Activated CD4-positive, alpha-beta T cell treated with anti-CD3 and anti-CD28 coated beads, Interleukin-2, Interleukin-6, amounts not matched to agents 100 ng/mL and 50 ng/mL, durations not matched to agents 16 hours and 8 hours (primary cell): Measurements from ENCODE around the gene ADH4.
A peak's percentile ranks its signal among the peaks of the same experiment; 100 is the strongest.
"Not testable (repeated sequence)": the region's sequence is repeated elsewhere in the genome, so short reads cannot be mapped to it uniquely, and the experiment has no call there.

Experiments
- DNase-seq: peaks from one replicate; pipeline ENCODE4 v3.0.0-alpha.2; 2020

The ADH4 gene

DNA sequence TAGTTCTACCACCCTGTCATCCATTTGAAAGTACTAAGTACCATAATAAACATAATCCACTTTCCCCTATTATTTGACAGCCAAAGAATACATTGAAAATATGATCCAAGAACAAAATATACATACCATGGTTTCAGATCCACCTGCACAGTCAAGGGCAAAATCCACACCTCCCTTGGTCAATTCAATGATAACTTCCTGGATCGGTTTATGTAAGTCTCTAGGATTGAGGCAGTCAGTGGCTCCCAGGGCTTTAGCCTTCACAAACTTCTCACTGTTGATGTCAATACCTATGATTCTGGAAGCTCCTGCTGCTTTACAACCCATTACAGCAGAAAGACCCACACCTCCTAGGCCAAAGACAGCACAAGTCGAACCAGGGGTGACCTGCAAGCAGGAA lies 12.7 kb downstream of the ADH4 start:
- no peak for DNase-seq

DNA sequence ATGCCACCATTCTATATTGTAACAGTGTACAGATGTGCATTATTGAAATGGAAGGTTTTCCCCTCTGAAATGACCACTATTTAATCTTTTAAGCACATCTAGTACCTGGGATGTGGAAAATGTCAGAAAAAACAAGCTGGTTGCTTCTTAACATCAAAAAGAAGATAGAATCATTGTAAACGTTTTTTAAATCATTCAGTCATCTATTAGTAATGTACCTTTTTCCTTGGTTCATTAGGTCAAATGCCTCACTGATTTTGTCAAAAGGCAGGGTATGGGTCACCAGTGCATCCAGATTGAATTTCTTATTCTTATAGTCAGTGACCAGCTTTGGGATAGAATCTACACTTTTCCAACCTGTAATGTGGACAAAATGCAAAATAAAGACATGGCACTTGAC lies 17.7 kb downstream of the ADH4 start:
- DNase-seq, result no peak

DNA sequence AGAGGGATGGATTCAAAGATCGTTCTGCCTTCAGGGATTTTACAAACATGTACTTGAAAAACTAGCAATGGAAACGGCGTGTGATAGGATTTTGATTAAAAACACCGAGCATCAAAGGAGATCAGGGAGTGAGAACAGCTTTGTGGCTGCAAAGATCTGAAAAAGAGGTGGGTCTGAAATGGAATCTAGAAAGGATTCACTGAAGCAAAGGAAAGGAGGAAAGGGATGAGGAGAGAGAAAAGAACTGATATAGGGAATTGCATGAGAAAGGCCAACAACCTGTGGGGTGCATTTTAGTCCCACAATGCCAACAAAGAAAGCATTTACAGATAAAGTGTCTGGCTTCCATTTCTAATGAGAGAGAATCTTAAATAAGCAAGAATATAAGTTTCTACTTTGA lies 23.1 kb downstream of the ADH4 start:
- no peak for DNase-seq

DNA sequence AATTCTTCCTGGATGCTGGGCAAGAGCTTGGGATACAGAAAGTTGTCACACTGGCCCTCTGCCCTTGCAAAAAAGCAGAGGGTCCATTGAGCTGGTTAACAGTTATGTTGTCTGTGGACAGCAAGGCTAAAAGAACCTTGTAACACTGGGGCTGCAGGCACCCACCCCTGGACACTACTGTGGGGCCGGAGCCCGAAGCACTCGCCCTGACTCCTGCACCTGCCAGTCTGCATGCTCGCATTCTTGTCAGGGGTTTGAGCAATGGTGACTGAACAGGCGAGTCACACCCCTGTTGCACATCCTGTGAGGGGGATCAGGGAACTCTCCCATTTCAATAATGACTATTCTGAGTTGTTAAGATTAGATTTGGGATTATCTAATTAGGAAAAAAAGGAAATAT lies 23.6 kb downstream of the ADH4 start:
- no peak for DNase-seq

DNA sequence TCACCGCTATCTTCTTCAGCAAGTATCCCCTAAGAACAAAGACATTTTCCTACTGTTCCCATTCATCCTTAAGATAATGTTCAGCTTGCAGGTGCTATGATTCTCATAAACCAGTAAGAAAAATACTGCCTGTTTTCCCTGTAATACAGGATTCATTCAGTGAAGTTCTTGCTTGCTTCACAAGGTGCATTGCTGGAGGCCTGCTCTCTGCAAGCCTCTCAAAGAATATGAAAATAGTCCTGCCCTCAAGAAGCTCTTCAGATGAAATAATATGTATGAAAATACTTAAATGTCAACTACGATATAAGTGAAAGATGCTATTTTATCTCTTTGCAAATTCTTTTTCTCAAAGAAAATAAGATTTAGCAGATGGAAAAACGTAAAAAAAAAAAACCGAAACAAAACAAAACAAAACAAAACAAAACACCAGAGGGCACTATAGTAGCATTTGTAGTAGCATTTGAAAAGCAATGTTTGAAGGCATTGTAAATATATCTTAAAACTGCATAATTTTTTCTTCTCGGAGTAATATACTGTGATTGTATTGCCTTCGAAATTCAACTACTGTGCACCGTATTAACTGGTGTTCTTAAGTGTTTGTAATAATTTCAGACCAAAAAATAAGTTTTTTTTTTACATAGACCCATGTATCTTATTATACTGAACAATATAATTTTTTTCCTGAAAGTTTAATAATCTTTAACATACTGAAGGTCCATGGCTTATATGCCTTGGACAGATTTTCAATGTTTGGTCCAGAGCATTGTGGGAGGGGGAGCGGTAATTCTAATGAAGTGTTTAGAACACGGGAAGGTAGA lies 26.0 kb downstream of the ADH4 start:
- peak; percentile 11 for DNase-seq

DNA sequence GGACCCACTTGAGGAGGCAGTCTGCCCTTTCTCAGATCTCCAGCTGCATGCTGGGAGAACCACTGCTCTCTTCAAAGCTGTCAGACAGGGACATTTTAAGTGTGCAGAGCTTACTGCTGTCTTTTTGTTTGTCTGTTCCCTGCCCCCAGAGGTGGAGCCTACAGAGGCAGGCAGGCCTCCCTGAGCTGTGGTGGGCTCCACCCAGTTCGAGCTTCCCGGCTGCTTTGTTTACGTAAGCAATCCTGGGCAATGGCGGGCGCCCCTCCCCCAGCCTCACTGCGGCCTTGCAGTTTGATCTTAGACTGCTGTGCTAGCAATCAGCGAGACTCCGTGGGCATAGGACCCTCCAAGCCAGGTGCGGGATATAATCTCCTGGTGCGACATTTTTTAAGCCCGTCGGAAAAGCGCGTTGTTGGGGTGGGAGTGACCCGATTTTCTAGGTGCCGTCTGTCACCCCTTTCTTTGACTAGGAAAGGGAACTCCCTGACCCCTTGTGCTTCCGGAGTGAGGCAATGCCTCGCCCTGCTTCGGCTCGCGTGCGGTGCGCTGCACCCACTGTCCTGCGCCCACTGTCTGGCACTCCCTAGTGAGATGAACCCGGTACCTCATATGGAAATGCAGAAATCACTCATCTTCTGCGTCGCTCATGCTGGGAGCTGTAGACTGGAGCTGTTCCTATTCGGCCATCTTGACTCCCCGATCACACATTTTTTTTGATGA lies 26.8 kb downstream of the ADH4 start:
- DNase-seq, result not testable (repeated sequence)

DNA sequence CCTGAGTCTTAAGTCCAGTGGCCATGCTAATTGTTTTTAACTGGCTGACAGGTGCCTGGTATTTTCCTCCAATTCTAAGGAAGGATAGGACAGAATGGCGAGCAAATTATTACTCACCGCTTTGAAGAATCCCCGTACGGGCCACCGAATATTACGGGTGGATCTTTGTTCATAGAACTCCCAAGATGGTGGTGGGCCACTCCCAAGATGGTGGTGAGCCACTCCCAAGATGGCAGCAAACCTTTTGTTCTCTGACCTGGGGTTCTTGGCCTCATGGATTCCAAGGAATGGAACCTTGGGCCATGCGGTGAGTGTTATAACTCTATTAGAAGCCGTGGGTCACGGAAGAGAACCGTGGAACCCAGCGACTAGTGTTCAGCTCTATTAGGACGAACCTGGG lies 34.8 kb downstream of the ADH4 start:
- not testable (repeated sequence) for DNase-seq

DNA sequence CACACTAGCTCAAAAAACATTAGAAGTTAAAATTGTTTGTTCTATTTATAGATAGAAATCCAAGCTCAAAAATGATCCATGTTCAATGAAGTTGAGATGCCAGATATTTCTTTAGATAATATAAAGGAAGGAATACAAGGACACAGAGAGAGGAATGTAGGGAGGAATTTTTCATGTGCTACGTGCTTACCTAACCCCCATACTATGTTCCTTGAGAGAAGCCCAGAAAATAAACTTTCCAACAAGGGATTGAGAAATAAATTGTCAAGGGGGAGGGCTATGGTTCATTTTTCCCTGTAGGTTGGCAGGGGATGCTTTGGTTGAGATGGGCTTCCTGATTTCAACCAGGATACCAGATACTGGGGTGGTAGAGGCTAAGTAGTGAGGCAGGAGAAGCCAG lies 39.9 kb downstream of the ADH4 start:
- DNase-seq, result no peak

DNA sequence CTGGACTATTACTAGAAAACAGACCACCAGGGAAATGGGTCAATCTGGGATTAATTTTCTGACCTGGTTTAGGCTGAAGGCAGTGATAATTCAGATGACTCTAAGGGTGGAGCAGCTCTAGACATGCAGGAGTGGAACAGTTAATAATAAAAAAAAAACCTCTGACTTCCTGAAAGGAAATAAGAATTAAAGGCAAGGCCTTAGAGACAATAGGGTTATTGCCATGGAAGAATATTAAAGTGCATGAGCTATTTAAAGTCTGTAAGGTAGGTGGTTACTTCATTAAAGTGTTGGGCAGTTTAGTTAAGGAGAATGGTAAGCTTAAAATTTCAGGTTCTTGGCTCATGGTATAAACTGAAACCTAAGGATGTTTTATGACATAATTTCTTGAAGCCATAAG lies 40.9 kb downstream of the ADH4 start:
- no peak for DNase-seq

DNA sequence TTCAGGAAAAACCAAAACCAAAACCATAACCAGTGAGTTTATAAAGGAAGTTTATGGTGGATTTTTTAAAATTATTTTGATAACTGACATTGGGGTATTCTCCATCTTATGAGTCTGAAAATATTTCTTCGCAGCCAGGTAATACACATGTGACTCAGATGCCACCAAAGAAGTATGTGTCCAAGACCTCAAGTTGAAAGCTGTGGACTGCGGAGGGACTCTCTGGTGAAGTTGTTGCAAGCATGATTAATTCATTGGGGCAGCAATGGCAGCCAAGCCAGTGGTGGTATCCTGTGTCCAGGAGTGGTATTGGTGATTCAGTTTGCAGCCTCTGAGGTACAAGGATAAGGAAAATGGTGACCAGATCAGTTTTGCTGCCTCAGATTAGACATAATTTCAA lies 41.5 kb downstream of the ADH4 start:
- no peak for DNase-seq

DNA sequence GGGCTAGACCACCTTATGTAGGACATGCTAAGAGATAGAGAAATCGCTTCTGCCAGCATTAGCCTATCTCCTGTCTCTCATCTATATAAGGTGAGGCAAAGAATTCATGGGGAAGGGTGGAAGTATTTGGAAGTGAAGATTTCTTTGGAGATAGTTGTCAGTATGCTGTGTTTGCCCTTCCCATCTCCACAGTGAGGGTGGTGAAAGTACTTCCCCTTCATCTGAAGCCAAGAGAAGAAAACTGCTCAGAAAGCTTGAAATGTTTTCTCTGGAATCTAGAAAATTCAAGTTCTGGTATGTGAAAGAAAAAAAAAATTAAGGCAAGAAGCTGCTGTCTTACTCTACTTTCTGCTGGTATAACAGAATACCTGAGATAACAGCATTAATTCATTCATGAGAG lies 43.2 kb downstream of the ADH4 start:
- DNase-seq, result no peak

DNA sequence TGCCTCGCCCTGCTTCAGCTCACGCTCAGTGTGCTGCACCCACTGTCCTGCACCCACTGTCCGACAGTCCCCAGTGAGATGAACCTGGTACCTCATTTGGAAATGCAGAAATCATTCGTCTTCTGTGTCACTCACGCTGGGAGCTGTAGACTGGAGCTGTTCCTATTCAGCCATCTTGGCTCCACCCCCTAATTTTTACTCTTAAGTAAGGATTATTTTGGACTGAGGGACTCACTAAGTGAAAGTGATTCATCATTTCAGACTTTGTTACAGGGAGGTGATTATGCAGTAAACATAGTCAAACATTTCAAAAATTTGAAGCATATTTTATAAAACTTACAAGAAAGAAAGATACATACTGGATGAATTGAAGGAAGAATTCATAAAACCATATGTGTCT lies 44.3 kb downstream of the ADH4 start:
- DNase-seq, result not testable (repeated sequence)

DNA sequence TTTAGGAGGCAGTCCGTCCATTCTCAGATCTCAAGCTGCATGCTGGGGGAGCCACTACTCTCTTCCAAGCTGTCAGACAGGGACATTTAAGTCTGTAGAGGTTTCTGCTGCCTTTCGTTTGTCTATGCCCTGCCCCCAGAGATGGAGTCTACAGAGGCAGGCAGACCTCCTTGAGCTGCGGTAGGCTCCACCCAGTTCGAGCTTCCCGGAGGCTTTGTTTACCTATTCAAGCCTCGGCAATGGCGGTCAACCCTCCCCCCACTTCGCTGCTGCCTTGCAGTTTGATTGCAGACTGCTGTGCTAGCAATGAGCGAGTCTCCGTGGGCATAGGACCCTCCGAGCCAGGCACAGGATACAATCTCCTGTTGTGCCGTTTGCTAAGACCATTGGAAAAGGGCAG lies 44.8 kb downstream of the ADH4 start:
- DNase-seq, result no peak

DNA sequence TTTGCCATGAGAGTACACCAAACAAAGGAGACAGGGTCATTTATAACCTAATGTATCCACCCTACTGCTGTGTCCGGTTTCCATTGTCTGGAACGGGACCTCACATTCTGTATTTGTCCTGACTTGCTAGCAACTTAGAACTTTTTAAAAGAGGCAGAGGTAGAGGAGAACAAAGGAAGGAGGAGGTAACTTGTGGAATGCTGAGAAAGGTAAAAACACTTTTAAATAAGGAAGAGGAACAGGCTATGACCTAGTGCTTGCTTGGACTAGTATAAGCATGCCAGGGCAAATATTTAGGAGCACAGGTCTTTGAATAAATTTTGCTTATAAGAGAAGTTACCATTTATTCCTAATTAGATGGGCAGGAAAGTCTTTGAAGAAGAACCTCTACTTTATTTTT lies 52.3 kb downstream of the ADH4 start:
- not testable (repeated sequence) for DNase-seq

DNA sequence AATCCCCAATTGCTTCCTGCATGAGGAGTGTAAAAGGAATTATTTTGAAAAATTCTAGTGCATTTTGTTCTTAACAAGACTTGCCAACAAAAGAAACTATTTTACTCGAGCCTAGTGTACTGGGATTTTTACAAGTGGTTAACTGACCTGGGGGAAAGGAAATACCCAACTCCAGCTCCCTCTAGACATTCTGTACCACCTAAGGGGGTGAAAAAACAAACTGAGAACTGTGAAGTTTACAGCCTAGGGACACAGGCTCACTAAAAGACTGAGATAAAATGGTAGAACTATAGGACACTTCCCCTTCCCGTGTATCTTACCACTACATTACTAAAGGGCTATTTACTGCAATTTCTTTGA lies 52.9 kb downstream of the ADH4 start:
- no peak for DNase-seq

DNA sequence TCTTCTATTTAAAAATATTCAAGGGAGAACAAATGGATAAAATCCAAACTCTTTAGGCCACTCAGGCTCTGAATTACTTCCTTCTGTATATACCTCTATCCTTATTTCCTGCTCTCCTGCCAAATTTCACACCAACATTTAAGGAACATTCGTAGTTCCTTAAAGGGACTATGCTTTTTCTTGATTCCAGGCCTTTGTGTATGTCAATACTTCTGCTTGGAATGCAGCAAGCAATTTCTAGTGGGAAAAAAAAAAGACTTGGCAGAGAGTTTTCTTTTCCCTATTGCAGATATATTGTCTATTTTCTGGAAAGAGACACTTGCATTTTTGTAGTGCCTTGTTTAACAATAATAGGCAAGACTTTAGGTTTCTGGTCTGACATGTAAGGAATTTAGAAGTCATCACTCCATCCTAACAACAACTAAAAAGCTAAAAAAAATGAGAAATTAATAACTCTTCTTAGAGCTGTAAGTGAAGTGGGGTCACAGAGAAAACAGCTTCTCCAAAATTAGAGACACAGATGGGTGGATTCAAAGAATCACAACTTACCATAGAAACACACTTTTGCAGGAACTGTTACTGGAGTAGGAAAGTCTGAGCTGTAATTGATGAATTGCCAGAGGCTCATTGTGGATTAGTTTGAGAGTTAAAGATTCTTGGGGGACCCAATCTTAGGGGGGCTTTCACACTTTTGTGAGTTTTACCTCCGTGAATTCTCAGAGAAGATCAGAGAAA lies 53.4 kb downstream of the ADH4 start:
- DNase-seq, result no peak

DNA sequence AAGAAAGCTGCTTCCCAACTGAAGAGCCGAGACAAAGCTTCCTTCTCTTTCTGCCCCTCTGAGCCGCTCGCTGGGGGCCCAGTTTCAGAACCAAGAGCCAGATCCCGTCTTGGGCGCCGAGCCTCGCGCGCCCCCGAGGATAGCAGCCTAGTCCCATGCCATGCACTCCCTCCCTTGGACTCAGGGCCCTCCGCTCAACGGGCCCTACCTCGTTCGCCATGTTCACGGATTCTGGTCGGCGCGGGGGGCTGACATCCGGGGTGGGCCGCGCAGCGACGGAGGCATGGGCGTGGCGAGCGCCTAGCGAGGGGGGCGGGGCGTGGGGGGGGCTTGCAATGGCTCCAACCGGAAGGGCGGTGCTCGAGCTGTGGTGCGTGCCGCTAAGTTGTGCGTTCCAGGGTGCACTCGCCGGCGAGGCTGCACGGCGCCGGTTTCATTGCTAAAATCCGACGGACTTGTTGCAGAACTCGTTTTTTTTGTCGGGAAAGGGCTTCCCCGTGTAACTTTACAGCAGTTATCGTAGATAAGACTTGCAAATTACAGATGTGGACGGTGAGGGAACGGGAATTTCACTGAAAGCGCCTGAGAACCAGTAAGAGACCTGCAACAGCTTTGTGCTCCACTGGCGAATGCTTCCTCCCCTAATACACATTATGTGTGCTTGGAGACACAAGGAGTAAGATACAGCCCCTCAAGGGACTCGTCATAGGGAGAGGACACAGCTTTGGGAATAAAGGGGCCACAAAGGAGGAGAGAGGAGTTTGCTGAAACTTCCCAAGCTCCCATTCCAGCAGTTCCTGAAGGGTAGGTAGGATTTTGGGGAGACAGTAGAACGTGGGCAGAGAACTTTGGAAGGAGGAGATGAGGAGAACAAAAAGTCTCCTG lies 55.4 kb downstream of the ADH4 start, which contains the start of gene ADH5:
TSS of gene ADH5 (minus strand) at position 308 of the 885 bp plus-strand sequence. CDS start at position 220, 88 bp downstream.
- DNase-seq, result peak; percentile 94

DNA sequence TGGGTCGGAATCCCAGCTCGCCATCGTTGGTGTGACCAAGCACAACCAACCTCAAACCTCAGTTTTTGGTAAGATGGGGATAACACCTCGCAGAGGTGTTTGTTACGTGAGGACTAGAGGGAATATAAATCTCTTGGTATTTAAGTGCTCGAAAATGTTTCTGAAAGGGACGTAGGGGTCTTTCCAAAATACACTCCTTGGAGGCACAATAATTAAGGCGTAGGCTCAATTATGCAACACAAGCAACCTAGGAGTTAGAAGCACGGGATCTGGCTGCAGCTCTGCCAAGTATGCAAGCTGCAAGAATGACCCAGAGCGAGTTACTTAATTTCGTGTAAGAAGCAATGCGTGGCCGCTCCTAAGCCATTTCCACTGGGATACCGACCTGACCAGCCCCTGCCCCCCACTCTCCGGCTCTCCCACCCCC lies 56.1 kb downstream of the ADH4 start:
- DNase-seq, result peak; percentile 28

DNA sequence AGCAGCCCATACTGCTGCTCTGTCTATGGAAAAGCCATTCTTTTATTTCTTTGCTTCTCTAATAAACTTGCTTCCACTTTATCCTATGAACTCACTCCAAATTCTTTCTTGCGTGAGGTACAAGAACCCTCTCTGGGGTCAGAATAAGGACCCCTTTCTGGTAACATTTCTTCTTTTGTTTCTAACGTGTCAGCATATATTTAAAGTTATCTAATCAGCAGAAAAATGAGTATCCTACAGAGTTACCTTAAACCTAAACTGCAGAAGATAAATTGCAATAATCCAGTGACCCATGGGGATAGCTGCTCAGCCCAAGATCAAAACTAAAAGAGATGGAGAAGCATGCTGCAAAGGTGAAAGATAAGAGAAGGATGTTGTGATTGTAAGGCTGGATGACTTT lies 59.5 kb downstream of the ADH4 start:
- no peak for DNase-seq

DNA sequence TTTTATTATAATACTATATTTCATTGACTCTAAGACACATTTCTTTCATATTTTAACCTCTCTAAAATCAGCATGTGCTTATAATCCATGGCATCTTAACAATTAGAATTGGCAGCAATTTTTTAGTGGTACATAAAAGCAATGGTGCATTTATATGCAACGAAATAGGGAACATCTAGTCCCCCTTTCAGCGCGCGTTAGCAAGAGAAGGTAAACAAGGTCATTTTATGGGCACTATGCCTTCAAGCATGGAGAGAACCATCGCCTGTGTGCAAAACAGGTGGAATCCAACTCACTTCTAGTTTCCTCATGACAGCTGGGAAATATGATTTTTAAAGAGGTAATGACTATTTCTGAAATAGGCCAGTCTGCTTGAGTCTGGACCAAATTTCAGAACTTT lies 61.9 kb downstream of the ADH4 start:
- no peak for DNase-seq

DNA sequence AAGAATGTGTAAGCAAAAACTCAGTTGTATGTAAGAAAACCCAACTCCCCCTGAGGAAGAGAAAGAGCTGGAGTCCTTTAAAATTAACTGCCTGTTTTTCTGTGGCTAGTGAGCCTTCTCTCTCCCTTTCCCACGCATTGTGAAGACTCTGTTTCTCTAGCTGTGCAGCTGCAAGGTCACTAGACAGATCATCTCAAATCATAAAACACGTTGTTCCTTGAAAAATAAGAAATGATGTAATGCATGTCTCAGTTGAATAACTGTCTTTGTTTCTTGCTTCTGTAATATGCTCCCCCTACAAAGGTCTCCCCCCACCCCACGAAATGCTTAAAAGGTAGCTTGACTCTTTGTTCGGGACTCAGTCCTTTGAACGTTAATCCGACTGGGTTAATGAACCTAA lies 63.2 kb downstream of the ADH4 start:
- not testable (repeated sequence) for DNase-seq

DNA sequence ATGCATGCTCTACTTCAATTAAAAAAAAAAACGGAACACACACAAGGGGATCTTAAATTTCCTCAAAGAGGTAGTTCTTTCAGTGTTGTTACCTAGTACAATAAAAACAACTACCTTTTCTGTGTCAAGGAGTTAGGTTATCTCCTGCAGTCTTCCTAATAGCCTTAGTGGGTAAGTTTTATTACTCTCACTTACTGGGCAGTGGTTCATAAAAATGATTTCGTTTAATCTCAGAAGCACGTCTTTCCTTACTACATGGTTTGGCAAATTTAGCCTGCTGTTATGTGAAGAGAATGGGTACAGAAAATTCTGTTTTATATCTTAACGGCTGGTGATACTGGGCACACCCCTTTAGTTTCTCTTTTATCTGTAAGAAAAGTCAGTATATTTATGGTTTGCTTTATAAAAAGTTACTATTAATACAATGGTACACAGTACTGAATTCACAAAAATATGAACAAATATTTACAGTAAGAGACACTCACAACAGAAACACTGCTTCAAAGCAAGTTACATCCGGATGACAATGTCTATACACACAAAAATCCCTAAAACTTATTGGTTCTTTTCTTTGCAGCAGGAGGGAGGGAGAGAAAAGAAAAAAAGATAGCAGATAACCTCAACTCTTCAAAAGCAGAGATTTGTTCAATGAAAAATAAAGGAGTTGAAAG lies 64.3 kb downstream of the ADH4 start:
- no peak for DNase-seq
